ENCODE measurements around the gene CARD11.

Gene CARD11

DNA sequence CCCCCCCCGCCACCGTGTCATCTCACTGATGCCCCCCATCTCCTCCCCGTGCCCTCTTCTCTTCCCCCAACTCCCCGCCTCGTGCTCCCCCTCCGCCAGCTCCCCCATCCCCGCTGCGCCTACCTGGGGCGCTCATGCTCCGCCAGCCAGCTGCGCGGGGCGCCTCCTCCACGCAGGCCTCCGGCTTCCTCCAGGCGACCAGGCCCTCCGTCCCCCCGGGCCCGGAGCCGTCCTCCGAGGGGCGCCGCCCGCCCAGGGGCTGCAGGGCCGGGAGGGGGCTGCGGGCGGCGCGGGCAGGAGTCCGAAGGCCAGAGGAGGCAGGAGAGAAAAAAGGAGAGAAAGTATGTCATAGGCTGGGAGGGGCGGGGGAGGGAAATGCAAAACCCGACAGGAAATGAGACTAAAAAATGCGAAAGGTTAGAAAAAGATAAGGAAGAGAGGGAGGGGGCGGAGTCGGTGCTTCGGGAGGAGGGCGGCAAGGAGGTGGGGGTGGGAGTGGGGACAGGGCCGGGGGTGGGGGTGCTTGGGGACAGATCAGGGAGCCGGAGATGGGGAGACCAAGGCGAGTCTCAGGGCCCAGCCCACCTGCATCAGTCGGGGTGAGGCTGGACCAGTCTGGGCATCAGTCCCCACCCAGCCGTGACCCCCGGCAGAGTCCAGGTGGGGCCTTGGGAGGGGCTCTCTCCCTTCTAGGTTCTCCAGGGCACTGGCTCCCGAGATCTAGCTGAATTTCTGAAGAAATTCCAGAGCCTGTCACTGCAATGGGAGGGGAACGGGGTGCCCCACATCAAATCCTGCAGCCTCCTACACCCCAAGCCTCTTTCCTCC is at the start of gene CARD11:
Gene CARD11, minus strand, starts transcription at position 324 of the 828 bp plus-strand sequence. CDS start 85,361 bp downstream, outside the sequence.
- TF ChIP-seq, protein P1, sequence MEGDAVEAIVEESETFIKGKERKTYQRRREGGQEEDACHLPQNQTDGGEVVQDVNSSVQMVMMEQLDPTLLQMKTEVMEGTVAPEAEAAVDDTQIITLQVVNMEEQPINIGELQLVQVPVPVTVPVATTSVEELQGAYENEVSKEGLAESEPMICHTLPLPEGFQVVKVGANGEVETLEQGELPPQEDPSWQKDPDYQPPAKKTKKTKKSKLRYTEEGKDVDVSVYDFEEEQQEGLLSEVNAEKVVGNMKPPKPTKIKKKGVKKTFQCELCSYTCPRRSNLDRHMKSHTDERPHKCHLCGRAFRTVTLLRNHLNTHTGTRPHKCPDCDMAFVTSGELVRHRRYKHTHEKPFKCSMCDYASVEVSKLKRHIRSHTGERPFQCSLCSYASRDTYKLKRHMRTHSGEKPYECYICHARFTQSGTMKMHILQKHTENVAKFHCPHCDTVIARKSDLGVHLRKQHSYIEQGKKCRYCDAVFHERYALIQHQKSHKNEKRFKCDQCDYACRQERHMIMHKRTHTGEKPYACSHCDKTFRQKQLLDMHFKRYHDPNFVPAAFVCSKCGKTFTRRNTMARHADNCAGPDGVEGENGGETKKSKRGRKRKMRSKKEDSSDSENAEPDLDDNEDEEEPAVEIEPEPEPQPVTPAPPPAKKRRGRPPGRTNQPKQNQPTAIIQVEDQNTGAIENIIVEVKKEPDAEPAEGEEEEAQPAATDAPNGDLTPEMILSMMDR (conservative IDR thresholded peaks at IDR 0.05; ENCODE audit: low read depth), result no peak
- CTCF ChIA-PET, result interaction anchor here (0.6 to 0.7 kb wide), 3 partner anchors 65 to 359 kb away, joined by 3 read pairs; no protein-coding TSS in a partner anchor
- POLR2A ChIA-PET (ENCODE audit: low non-redundant PET), result no interaction called here
- peak; percentile 34 for DNase-seq (ENCODE audit: low spot score)
- H3K27ac ChIP-seq, result no peak within 1 kb of the TSS

DNA sequence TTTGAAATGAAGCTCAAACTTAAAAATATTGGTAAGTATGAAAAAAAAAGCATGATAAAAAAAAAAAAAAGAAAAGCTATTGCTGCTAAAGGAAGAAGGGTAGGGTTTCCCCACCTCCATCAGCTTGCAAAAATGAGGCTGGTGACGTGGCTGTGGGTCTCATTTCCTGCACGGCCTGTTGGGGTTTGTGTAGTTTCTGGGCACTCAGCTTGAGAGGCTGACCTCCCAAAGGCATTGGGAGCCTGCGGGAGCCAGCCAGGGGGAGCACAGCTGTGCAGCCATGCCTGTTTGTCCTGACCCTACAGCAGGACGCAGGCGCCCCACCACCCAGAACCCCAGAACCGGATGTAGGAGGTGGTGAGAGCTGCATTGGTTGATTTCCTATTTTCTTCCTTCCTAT is 48.8 kb upstream of the CARD11 start:
- ChIA-PET CTCF (interaction anchor here (0.5 to 0.6 kb wide), 5 partner anchors 8 to 1399 kb away, joined by 3 to 5 read pairs (median 3); no protein-coding TSS in a partner anchor), POLR2A (ENCODE audit: low non-redundant PET) (no interaction called here)
- TF ChIP-seq, protein P1 (conservative IDR thresholded peaks at IDR 0.05; ENCODE audit: low read depth), result no peak
- DNase-seq (ENCODE audit: low spot score), result no peak
- H3K27ac ChIP-seq, result no peak overlapping the region

DNA sequence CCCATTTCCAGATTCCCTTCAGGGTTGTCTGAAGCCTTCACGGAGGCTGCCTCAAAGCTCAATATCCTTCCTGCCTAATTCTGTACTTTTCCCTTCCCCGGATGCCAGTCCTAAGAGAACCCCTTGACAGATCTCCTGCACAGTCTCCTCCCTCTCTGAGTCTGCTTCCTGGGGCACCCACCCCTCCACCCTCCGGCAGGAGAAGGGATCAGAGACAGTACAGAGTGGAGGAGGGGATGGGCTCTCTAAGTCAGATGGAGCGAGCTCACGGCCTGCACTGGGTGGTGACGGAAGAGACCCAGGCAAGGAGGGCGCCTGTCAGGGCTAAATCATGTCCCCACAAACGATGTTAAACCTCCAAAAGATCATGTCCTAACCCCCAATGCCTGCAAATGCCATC is 48.0 kb upstream of the CARD11 start:
- H3K27ac ChIP-seq, result no peak overlapping the region
- POLR2A ChIA-PET (ENCODE audit: low non-redundant PET), result no interaction called here
- no peak for DNase-seq (ENCODE audit: low spot score)
- CTCF ChIA-PET, result interaction anchor here (0.5 to 0.6 kb wide), 3 partner anchors 9 to 205 kb away, joined by 3 to 4 read pairs (median 4); no protein-coding TSS in a partner anchor
- TF ChIP-seq, protein P1 (conservative IDR thresholded peaks at IDR 0.05; ENCODE audit: low read depth), result no peak

DNA sequence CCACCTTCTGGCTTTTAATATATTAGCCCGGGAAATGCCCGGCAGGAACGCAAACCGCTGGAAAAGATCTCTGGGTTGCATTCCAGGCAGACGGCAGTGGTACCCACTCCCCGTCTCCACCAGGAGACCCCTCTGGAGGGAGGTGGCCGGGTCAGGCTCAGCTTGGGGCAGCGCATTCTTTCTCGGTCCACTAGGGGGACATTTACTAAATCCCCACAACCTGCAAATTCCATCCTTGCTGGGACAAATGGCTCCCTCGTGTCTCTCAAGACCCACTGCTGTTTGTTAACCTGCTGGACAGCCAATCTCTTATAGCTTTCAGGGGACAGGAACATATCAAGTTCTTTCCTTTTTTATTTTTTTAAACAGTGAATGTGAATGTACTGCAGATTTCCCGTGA is 45.8 kb upstream of the CARD11 start:
- TF ChIP-seq, protein P1 (conservative IDR thresholded peaks at IDR 0.05; ENCODE audit: low read depth), result no peak; the same call in 1 of the 2 replicates
- peak; percentile 24 for DNase-seq (ENCODE audit: low spot score)
- ChIA-PET CTCF (interaction anchor here (0.7 kb wide), 2 partner anchors 247 to 695 kb away, joined by 3 to 4 read pairs; no protein-coding TSS in a partner anchor), POLR2A (ENCODE audit: low non-redundant PET) (no interaction called here)
- H3K27ac ChIP-seq, result no peak overlapping the region

DNA sequence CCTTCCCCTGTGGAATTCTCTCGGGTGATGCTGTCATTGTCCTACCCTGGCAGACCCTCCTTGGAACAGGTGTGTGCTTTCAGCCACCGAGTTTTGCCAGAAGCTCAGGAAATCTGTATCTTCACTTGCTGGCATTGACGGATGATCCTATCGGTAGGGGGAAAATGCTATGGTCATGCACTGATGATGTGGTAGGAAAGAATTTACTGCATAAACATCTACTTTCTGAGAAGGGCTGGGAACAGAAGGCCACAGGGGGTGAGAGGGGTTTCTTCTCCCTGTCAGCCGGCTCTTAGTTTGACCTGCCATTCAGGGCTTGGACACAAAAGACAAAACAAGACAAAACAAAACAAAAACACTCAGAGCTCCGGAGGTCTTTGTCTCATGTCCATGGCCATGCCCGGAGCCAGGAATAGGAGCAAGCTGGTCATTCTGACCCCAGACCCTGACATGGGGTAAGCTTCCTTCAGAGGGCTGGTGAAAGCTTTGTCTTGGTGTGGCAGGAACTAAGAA is 43.6 kb upstream of the CARD11 start:
- ChIA-PET CTCF (no interaction called here), POLR2A (ENCODE audit: low non-redundant PET) (interaction anchor here (0.6 kb wide), 1 partner anchor 1226 kb away, joined by 3 read pairs; no protein-coding TSS in a partner anchor)
- TF ChIP-seq, protein P1 (conservative IDR thresholded peaks at IDR 0.05; ENCODE audit: low read depth), result no peak
- H3K27ac ChIP-seq, result no peak overlapping the region
- DNase-seq (ENCODE audit: low spot score), result no peak

DNA sequence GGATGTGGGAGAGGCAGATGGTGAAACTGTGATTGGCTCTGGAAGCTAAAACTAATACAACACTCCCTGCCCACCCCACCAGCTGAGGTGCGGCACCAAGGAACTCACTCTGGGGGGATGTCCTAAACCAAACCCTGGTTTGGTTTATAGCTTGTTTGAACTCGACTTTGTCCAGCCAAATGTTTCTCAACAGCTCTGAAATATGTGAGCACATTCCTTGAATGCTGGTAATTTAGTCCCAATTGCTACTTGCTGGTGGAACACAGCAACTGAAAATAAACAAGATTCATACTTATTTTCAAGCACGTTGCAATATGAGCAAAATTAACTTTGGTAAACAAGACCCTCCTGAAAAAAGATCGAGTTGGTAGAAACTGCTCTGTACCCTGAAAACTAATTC is 39.7 kb upstream of the CARD11 start:
- TF ChIP-seq, protein P1 (conservative IDR thresholded peaks at IDR 0.05; ENCODE audit: low read depth), result no peak
- no peak overlapping the region for H3K27ac ChIP-seq
- ChIA-PET CTCF (interaction anchor here (0.5 to 0.7 kb wide), 5 partner anchors 35 to 684 kb away, joined by 3 to 6 read pairs (median 5); no protein-coding TSS in a partner anchor), POLR2A (ENCODE audit: low non-redundant PET) (no interaction called here)
- no peak for DNase-seq (ENCODE audit: low spot score)

Measured in RWPE1 (cell line).